WTC11 (cell line): Measurements from ENCODE around the gene IQCK. TPM values are rescaled to one million over a fixed set of nuclear protein-coding genes. Genes with fewer than 3 reads are reported as not detected.

Experiments used
- ATAC-seq: fragments of 200-7000 bp; cut with Tn5 transposase; 2 replicates; pipeline ENCODE4 v1.10.0; 2021; ENCODE audit warnings: mild to moderate bottlenecking, moderate library complexity
- CTCF ChIA-PET: fragments of 300-600 bp; sonication (Branson Sonifier 250); formaldehyde crosslinking; loops from one replicate; lab custom pipeline; 2021; ENCODE audit warnings: antibody characterized with exemption; lab: Charles Lee
- POLR2A ChIA-PET: fragments of 350-600 bp; sonication (Branson Sonifier 250); formaldehyde crosslinking; loops from one replicate; lab custom pipeline; 2021; ENCODE audit warnings: antibody characterized with exemption; lab: Charles Lee
- DNase-seq: peaks from one replicate; pipeline ENCODE4 v3.0.0; 2021; ENCODE audit warnings: low spot score
- H3K27ac Mint-ChIP-seq: 2 replicates; pipeline ENCODE4 v1.8.0; 2021; ENCODE audit warnings: mixed read lengths
- H3K27me3 Mint-ChIP-seq: 2 replicates; pipeline ENCODE4 v1.8.0; 2021; ENCODE audit warnings: low read depth, mild to moderate bottlenecking, moderate library complexity, mixed read lengths
- H3K36me3 Mint-ChIP-seq: 2 replicates; pipeline ENCODE4 v1.8.0; 2021; ENCODE audit warnings: mixed read lengths
- H3K4me1 Mint-ChIP-seq: 2 replicates; pipeline ENCODE4 v1.8.0; 2022; ENCODE audit warnings: mixed read lengths
- H3K4me3 Mint-ChIP-seq: 2 replicates; pipeline ENCODE4 v1.8.0; 2021; ENCODE audit warnings: mild to moderate bottlenecking, moderate library complexity, mixed read lengths
- H3K9me3 Mint-ChIP-seq: 2 replicates; pipeline ENCODE4 v1.8.0; 2021; ENCODE audit warnings: mixed read lengths
- AR ChIP-seq: fragments of 250-450 bp; sonication (Bioruptor Pico); IDR thresholded peaks from 2 replicates; pipeline ENCODE4 v1.9.0; 2021; ENCODE audit warnings: mild to moderate bottlenecking
- CBFB ChIP-seq: sonication (generic); formaldehyde crosslinking; IDR thresholded peaks from 2 replicates; pipeline ENCODE4 v1.8.1; 2022; ENCODE audit warnings: mild to moderate bottlenecking, low read depth, missing genetic modification reagents
- CREB1 ChIP-seq: sonication (generic); formaldehyde crosslinking; IDR thresholded peaks from 2 replicates; pipeline ENCODE4 v1.8.0; 2023; ENCODE audit warnings: mild to moderate bottlenecking, missing genetic modification reagents
- FOXP1 ChIP-seq: sonication (generic); formaldehyde crosslinking; IDR thresholded peaks from 2 replicates; pipeline ENCODE4 v1.8.0; 2022; ENCODE audit warnings: missing genetic modification reagents, mild to moderate bottlenecking, moderate library complexity, borderline replicate concordance
- HMGA2 ChIP-seq: fragments of 250-450 bp; sonication (Bioruptor Pico); IDR thresholded peaks from 2 replicates; pipeline ENCODE4 v1.4.0; 2021; ENCODE audit warnings: mild to moderate bottlenecking, moderate library complexity
- IRF2 ChIP-seq: sonication (generic); formaldehyde crosslinking; IDR thresholded peaks from 2 replicates; pipeline ENCODE4 v1.8.0; 2022; ENCODE audit warnings: low read depth, missing genetic modification reagents, borderline replicate concordance
- NFYB ChIP-seq: sonication (generic); formaldehyde crosslinking; conservative IDR thresholded peaks from 2 replicates; pipeline ENCODE4 v1.8.0; 2022; ENCODE audit warnings: low read depth, missing genetic modification reagents
- NR2C2 ChIP-seq: sonication (generic); formaldehyde crosslinking; IDR thresholded peaks from 2 replicates; pipeline ENCODE4 v1.8.0; 2022; ENCODE audit warnings: mild to moderate bottlenecking, missing genetic modification reagents
- PRRX2 ChIP-seq: fragments of 250-450 bp; sonication (Bioruptor Pico); IDR thresholded peaks from 2 replicates; pipeline ENCODE4 v1.8.0; 2021; ENCODE audit warnings: mild to moderate bottlenecking
- RORB ChIP-seq: fragments of 250-450 bp; sonication (Bioruptor Pico); IDR thresholded peaks from 2 replicates; pipeline ENCODE4 v1.9.0; 2021; ENCODE audit warnings: mild to moderate bottlenecking
- SP1 ChIP-seq: sonication (generic); formaldehyde crosslinking; conservative IDR thresholded peaks from 2 replicates; pipeline ENCODE4 v1.8.1; 2022; ENCODE audit warnings: missing genetic modification reagents
- TEAD1 ChIP-seq: sonication (generic); formaldehyde crosslinking; IDR thresholded peaks from 2 replicates; pipeline ENCODE4 v1.8.0; 2022; ENCODE audit warnings: mild to moderate bottlenecking, missing genetic modification reagents
- ZBTB43 ChIP-seq: sonication (generic); formaldehyde crosslinking; IDR thresholded peaks from 2 replicates; pipeline ENCODE4 v1.8.1; 2023; ENCODE audit warnings: mild to moderate bottlenecking, missing genetic modification reagents
- ZNF232 ChIP-seq: sonication (generic); formaldehyde crosslinking; IDR thresholded peaks from 2 replicates; pipeline ENCODE4 v1.8.0; 2022; ENCODE audit warnings: mild to moderate bottlenecking, missing genetic modification reagents
- ZNF532 ChIP-seq: fragments of 250-450 bp; sonication (Bioruptor Pico); IDR thresholded peaks from 2 replicates; pipeline ENCODE4 v1.9.0; 2021; ENCODE audit warnings: mild to moderate bottlenecking, borderline replicate concordance
- total RNA-seq: library from RNA; stranded (reverse); gene quantifications from 3 replicates; pipeline ENCODE4 v1.2.3, GENCODE V29; 2021
- TF ChIP-seq, protein P1 (sequence below): fragments of 250-450 bp; sonication (Bioruptor Pico); IDR thresholded peaks from 2 replicates; pipeline ENCODE4 v1.8.0; 2021; ENCODE audit warnings: mild to moderate bottlenecking
- TF ChIP-seq, protein P2 (sequence below): sonication (generic); formaldehyde crosslinking; IDR thresholded peaks from 2 replicates; pipeline ENCODE4 v1.8.1; 2022; ENCODE audit warnings: low read depth, mild to moderate bottlenecking, moderate library complexity, missing genetic modification reagents, borderline replicate concordance
- TF ChIP-seq, protein P3 (sequence below): sonication (generic); formaldehyde crosslinking; IDR thresholded peaks from 2 replicates; pipeline ENCODE4 v1.8.1; 2023; ENCODE audit warnings: mild to moderate bottlenecking, missing genetic modification reagents, moderate library complexity
- TF ChIP-seq, protein P4 (sequence below): fragments of 250-450 bp; sonication (Bioruptor Pico); conservative IDR thresholded peaks from 2 replicates; pipeline ENCODE4 v1.9.0; 2021; ENCODE audit warnings: mild to moderate bottlenecking

Gene IQCK
- total RNA-seq, 1 experiment from 2014 or later = 5.8 TPM

DNA sequence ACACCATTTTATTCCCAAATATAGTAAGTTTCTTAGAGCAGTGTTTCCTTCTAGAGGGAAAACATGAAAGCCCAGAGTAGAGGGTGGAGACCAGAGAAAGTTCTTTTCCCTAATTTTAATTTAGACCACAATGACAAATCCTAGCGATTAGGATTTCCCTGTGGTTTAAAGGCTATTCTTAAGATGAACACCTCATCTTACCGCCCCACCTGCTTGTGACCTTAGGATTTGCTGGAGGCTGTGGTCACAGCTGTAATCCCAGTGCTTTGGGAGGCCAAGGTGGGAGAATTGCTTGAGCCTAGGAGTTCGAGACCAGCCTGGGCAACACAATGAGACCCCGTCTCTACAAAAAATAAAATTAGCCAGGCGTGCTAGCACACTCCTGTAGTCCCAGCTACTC, 115.5 kb downstream of the IQCK start:
- no peak overlapping the region for H3K27ac Mint-ChIP-seq
- TF ChIP-seq, protein P1, sequence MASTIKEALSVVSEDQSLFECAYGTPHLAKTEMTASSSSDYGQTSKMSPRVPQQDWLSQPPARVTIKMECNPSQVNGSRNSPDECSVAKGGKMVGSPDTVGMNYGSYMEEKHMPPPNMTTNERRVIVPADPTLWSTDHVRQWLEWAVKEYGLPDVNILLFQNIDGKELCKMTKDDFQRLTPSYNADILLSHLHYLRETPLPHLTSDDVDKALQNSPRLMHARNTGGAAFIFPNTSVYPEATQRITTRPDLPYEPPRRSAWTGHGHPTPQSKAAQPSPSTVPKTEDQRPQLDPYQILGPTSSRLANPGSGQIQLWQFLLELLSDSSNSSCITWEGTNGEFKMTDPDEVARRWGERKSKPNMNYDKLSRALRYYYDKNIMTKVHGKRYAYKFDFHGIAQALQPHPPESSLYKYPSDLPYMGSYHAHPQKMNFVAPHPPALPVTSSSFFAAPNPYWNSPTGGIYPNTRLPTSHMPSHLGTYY (CRISPR knock-in tag) = no peak
- no peak for TF ChIP-seq CBFB (CRISPR knock-in tag)
- TF ChIP-seq IRF2 (CRISPR knock-in tag) = no peak
- no peak for TF ChIP-seq PRRX2 (CRISPR knock-in tag)
- TF ChIP-seq FOXP1 (CRISPR knock-in tag) = no peak
- TF ChIP-seq TEAD1 (CRISPR knock-in tag) = no peak
- no peak for TF ChIP-seq ZNF232 (CRISPR knock-in tag)
- TF ChIP-seq, protein P2, sequence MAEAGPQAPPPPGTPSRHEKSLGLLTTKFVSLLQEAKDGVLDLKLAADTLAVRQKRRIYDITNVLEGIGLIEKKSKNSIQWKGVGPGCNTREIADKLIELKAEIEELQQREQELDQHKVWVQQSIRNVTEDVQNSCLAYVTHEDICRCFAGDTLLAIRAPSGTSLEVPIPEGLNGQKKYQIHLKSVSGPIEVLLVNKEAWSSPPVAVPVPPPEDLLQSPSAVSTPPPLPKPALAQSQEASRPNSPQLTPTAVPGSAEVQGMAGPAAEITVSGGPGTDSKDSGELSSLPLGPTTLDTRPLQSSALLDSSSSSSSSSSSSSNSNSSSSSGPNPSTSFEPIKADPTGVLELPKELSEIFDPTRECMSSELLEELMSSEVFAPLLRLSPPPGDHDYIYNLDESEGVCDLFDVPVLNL (CRISPR knock-in tag) = no peak
- no peak for TF ChIP-seq NR2C2 (CRISPR knock-in tag)
- TF ChIP-seq ZNF532 = no peak
- TF ChIP-seq AR (CRISPR knock-in tag) = no peak
- TF ChIP-seq, protein P3, sequence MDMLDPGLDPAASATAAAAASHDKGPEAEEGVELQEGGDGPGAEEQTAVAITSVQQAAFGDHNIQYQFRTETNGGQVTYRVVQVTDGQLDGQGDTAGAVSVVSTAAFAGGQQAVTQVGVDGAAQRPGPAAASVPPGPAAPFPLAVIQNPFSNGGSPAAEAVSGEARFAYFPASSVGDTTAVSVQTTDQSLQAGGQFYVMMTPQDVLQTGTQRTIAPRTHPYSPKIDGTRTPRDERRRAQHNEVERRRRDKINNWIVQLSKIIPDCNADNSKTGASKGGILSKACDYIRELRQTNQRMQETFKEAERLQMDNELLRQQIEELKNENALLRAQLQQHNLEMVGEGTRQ (CRISPR knock-in tag) = no peak
- TF ChIP-seq HMGA2 (CRISPR knock-in tag) = no peak
- TF ChIP-seq, all 79 proteins: peak for 0
- Mint-ChIP-seq H3K4me3 (no peak overlapping the region), H3K9me3 (no peaks in the 10 kb centered on the region), H3K4me1 (peaks cover 18% of the 10 kb centered on the region), H3K27me3 (no peaks in the 10 kb centered on the region), H3K36me3 (no peaks in the 10 kb centered on the region)
- CTCF ChIA-PET = no interaction called here
- DNase-seq (no peak), ATAC-seq (no peak)
- POLR2A ChIA-PET = no interaction called here

DNA sequence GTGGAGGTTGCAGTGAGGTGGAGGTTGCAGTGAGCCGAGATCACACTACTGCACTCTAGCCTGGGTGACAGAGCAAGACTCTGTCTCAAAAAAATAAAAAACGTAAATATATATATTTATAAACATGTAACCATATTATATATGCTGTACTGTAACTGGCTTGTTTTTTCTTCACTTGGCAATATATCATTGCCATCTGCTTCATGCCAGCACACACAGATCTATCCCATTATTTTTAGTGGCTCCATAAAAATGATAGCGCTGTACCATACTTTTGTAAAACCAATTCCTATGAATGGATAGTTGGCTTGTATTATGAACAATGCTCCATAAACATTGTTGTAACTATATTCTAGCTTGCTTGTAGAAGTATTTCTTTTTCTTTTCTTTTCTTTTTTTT, 117.1 kb downstream of the IQCK start:
- no peak overlapping the region for H3K27ac Mint-ChIP-seq
- H3K36me3 Mint-ChIP-seq = no peaks in the 10 kb centered on the region
- no peak for ATAC-seq
- H3K4me3 Mint-ChIP-seq = no peak overlapping the region
- H3K4me1 Mint-ChIP-seq = peaks cover 18% of the 10 kb centered on the region
- H3K27me3 Mint-ChIP-seq = no peaks in the 10 kb centered on the region
- DNase-seq = no peak
- CTCF ChIA-PET = no interaction called here
- no peaks in the 10 kb centered on the region for H3K9me3 Mint-ChIP-seq
- POLR2A ChIA-PET = interaction anchor here (0.7 kb wide), 1 partner anchor 228 kb away, joined by 3 read pairs; no protein-coding TSS in a partner anchor
- TF ChIP-seq SP1 = no peak
- no peak for TF ChIP-seq ZBTB43 (CRISPR knock-in tag)
- no peak for TF ChIP-seq CBFB (CRISPR knock-in tag)
- TF ChIP-seq, protein P4, sequence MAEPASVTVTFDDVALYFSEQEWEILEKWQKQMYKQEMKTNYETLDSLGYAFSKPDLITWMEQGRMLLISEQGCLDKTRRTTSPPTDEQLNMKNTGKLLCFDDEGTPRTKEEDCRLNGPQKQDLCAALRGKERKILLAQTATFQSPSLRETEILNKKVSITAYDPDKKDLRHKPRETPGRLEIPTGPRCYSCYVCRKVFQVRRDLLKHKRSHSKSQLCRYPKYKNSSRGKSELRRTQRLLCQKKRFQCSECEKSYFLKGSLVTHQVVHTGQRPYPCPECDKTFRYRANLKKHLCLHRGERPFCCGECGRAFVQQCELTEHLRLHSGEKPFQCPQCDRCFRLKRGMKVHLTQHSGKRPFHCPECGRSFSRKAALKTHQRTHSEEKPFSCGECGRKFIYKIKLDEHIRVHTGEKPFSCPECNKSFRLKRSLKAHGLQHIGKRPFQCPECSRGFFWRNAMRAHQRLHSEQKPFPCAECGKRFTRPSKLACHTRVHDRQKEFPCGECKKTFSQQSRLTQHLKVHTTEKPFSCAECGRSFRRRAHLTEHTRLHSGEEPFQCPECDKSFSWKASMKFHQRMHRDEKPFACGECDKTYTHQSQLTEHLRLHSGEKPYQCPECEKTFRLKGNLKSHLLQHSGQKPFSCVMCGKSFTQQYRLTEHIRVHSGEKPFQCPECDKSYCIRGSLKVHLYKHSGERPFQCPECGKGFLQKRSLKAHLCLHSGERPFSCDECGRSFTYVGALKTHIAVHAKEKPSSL = no peak
- TF ChIP-seq RORB (CRISPR knock-in tag) = no peak
- no peak for TF ChIP-seq CREB1 (CRISPR knock-in tag)
- TF ChIP-seq NFYB (CRISPR knock-in tag) = no peak
